Astrocyte (in vitro differentiated cells and primary cell): ENCODE data around the gene NKAIN4. TPM values are rescaled to one million over a fixed set of nuclear protein-coding genes. Genes with fewer than 3 reads are reported as not detected.

Experiments used
- DNase-seq: peaks from one replicate; pipeline ENCODE4 v3.0.0-alpha.2; 2010; ENCODE audit warnings: low read depth
- FAIRE-seq: peaks from 2 replicates; lab custom pipeline; 2011; peaks lifted over from hg19 to GRCh38; lab: Jason Lieb, UNC
- H2AFZ ChIP-seq: 2 replicates; pipeline ENCODE4 v1.6.0; 2012; ENCODE audit warnings: low read depth, low read length, inconsistent platforms
- H3K27ac ChIP-seq: 2 replicates; pipeline ENCODE4 v1.5.1; 2011; ENCODE audit warnings: low read depth, low read length, inconsistent platforms
- H3K27me3 ChIP-seq: 2 replicates; pipeline ENCODE4 v1.6.0; 2011; ENCODE audit warnings: low read length, inconsistent platforms; ENCODE audit not compliant: insufficient read depth
- H3K36me3 ChIP-seq: 2 replicates; pipeline ENCODE4 v1.5.1; 2011; ENCODE audit warnings: low read length, inconsistent platforms; ENCODE audit not compliant: insufficient read depth
- H3K4me1 ChIP-seq: 2 replicates; pipeline ENCODE4 v1.5.1; 2011; ENCODE audit warnings: low read length, inconsistent platforms; ENCODE audit not compliant: insufficient read depth
- H3K4me2 ChIP-seq: 2 replicates; pipeline ENCODE4 v1.6.0; 2012; ENCODE audit warnings: low read length, inconsistent platforms
- H3K4me3 ChIP-seq: 2 replicates; pipeline ENCODE4 v1.5.1; 2011; ENCODE audit warnings: low read depth, mild to moderate bottlenecking, low read length, inconsistent platforms; ENCODE audit not compliant: insufficient read depth
- H3K79me2 ChIP-seq: 2 replicates; pipeline ENCODE4 v1.6.0; 2012; ENCODE audit warnings: mild to moderate bottlenecking, low read length, inconsistent platforms; ENCODE audit not compliant: insufficient read depth
- H3K9ac ChIP-seq: 2 replicates; pipeline ENCODE4 v1.6.0; 2012; ENCODE audit warnings: mild to moderate bottlenecking, low read length, inconsistent platforms
- H3K9me3 ChIP-seq: 2 replicates; pipeline ENCODE4 v1.5.1; 2012; ENCODE audit warnings: low read depth, mild to moderate bottlenecking, low read length, inconsistent platforms; ENCODE audit not compliant: insufficient read depth
- H4K20me1 ChIP-seq: 2 replicates; pipeline ENCODE4 v1.6.0; 2012; ENCODE audit warnings: low read length, inconsistent platforms; ENCODE audit not compliant: insufficient read depth
- H3K27ac Mint-ChIP-seq: one replicate; pipeline ENCODE4 v1.8.0; 2021; ENCODE audit warnings: mild to moderate bottlenecking, mixed read lengths; ENCODE audit not compliant: unreplicated experiment
- H3K27me3 Mint-ChIP-seq: one replicate; pipeline ENCODE4 v1.8.0; 2021; ENCODE audit warnings: low read depth, mixed read lengths; ENCODE audit not compliant: unreplicated experiment
- H3K36me3 Mint-ChIP-seq: one replicate; pipeline ENCODE4 v1.8.0; 2021; ENCODE audit warnings: low read depth, mixed read lengths; ENCODE audit not compliant: unreplicated experiment
- H3K4me1 Mint-ChIP-seq: one replicate; pipeline ENCODE4 v1.8.0; 2021; ENCODE audit warnings: low read depth, mixed read lengths; ENCODE audit not compliant: unreplicated experiment
- H3K4me3 Mint-ChIP-seq: one replicate; pipeline ENCODE4 v1.8.0; 2021; ENCODE audit warnings: mild to moderate bottlenecking, moderate library complexity, mixed read lengths; ENCODE audit not compliant: unreplicated experiment
- H3K9me3 Mint-ChIP-seq: one replicate; pipeline ENCODE4 v1.8.0; 2021; ENCODE audit warnings: mild to moderate bottlenecking, mixed read lengths; ENCODE audit not compliant: unreplicated experiment
- CTCF ChIP-seq: IDR thresholded peaks from 2 replicates; pipeline ENCODE4 v1.5.1; 2011; ENCODE audit warnings: low read depth, mild to moderate bottlenecking, inconsistent platforms, low read length, moderate library complexity; ENCODE audit not compliant: insufficient read depth
- EZH2 ChIP-seq: IDR thresholded peaks from 2 replicates; pipeline ENCODE4 v1.6.1; 2012; ENCODE audit warnings: mild to moderate bottlenecking, low read length, inconsistent platforms; ENCODE audit not compliant: insufficient read depth
- total RNA-seq: library from RNA; stranded (reverse); gene quantifications from 2 replicates; pipeline ENCODE4 v1.2.1, GENCODE V29; 2021

Gene NKAIN4
- total RNA-seq, 1 donor from 2014 or later, result 162 TPM

- Mint-ChIP-seq H3K9me3 (no peaks in the 10 kb centered on the region), H3K4me1 (peaks cover 20% of the 10 kb centered on the region), H3K36me3 (peaks cover 27% of the 10 kb centered on the region), H3K27me3 (peaks cover 5% of the 10 kb centered on the region), H3K4me3 (no peak overlapping the region), H3K27ac (no peak overlapping the region)
- Histone ChIP-seq H3K9ac (no peak overlapping the region), H3K4me3 (no peak overlapping the region), H3K27me3 (no peaks in the 10 kb centered on the region), H3K79me2 (peaks cover 23% of the 10 kb centered on the region), H3K27ac (no peak overlapping the region), H3K4me2 (no peak overlapping the region), H2AFZ (no peak overlapping the region), H3K4me1 (peaks cover 2% of the 10 kb centered on the region), H4K20me1 (peaks cover 48% of the 10 kb centered on the region), H3K9me3 (no peaks in the 10 kb centered on the region), H3K36me3 (peaks cover 12% of the 10 kb centered on the region)
- DNase-seq (no peak), FAIRE-seq (no peak)
- no peak for TF ChIP-seq CTCF
- TF ChIP-seq EZH2, result no peak
Observed at GRCh38 chr20:63192721-63193120, 61.5 kb downstream of the NKAIN4 start.

GRCh38 chr20:63191400-63191799, 62.9 kb downstream of the NKAIN4 start:
- Histone ChIP-seq H3K4me3 (no peak overlapping the region), H3K36me3 (peaks cover 12% of the 10 kb centered on the region), H3K4me1 (no peaks in the 10 kb centered on the region), H3K4me2 (no peak overlapping the region), H4K20me1 (peaks cover 35% of the 10 kb centered on the region), H3K27me3 (no peaks in the 10 kb centered on the region), H3K9me3 (no peaks in the 10 kb centered on the region), H3K9ac (no peak overlapping the region), H3K79me2 (peaks cover 10% of the 10 kb centered on the region), H3K27ac (no peak overlapping the region), H2AFZ (no peak overlapping the region)
- TF ChIP-seq CTCF (no peak), EZH2 (no peak)
- Mint-ChIP-seq H3K9me3 (no peaks in the 10 kb centered on the region), H3K27ac (no peak overlapping the region), H3K36me3 (peaks cover 15% of the 10 kb centered on the region), H3K4me3 (no peak overlapping the region), H3K4me1 (peaks cover 10% of the 10 kb centered on the region), H3K27me3 (peaks cover 8% of the 10 kb centered on the region)
- DNase-seq, result no peak
- FAIRE-seq, result no peak

- Histone ChIP-seq H3K9me3 (no peaks in the 10 kb centered on the region), H3K27me3 (no peaks in the 10 kb centered on the region), H3K9ac (no peak overlapping the region), H3K4me2 (no peak overlapping the region), H3K27ac (no peak overlapping the region), H3K79me2 (peaks cover 6% of the 10 kb centered on the region), H3K4me1 (no peaks in the 10 kb centered on the region), H2AFZ (no peak overlapping the region), H3K4me3 (no peak overlapping the region), H4K20me1 (peaks cover 30% of the 10 kb centered on the region), H3K36me3 (peaks cover 11% of the 10 kb centered on the region)
- no peak overlapping the region for H3K27ac Mint-ChIP-seq
- H3K36me3 Mint-ChIP-seq, result peaks cover 12% of the 10 kb centered on the region
- H3K4me1 Mint-ChIP-seq, result peaks cover 7% of the 10 kb centered on the region
- FAIRE-seq, result no peak
- DNase-seq, result no peak
- peaks cover 8% of the 10 kb centered on the region for H3K27me3 Mint-ChIP-seq
- TF ChIP-seq CTCF (no peak), EZH2 (no peak)
- H3K4me3 Mint-ChIP-seq, result no peak overlapping the region
- no peaks in the 10 kb centered on the region for H3K9me3 Mint-ChIP-seq
Observed at GRCh38 chr20:63190828-63191227, 63.4 kb downstream of the NKAIN4 start.
